Measurements from ENCODE around the gene TMEM8B. TPM values are rescaled to one million over a fixed set of nuclear protein-coding genes. Genes with fewer than 3 reads are reported as not detected.

TMEM8B gene
- total and polyA plus RNA-seq, 10 of the 15 experiments (the other 5 are each of a cell fraction or from before 2014, with no cell fraction given), result 0.19 to 7.6 (median 2.5) TPM

DNA sequence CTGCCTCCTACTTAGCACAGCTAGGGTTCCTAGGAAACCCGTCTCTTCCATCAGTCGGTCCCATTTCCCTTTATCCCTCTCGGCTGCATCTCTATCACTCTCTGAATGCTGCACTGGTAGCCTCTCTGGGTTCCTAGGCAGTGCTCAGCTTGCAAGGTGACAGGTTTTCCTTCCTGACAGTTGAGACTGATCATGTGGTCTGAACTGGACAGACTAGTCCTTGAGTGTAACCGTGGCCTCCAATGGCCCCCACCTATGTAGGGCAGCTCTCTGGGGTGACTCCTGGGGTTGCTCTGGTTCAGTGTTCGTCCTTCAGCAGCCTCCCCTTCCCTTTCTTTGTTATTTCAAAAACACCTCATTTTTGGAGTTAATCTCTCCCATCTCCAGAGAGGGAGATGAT is 3.8 kb downstream of the TMEM8B start:
- Histone ChIP-seq H4K20me1 (ENCODE audit: control insufficient read depth, insufficient read depth) (no peaks in the 10 kb centered on the region), H2AFZ (ENCODE audit: control insufficient read depth, low read depth, low read length) (no peak overlapping the region), H3K9me3 (replicated peaks; ENCODE audit: control insufficient read depth, insufficient read depth, low read length) (no peaks in the 10 kb centered on the region), H3K4me1 (ENCODE audit: control insufficient read depth, insufficient read depth, low read length) (peaks cover 28% of the 10 kb centered on the region), H3K79me2 (ENCODE audit: control insufficient read depth, insufficient read depth, low read length) (no peaks in the 10 kb centered on the region; the same call in 1 of the 2 replicates), H3K4me3 (no peak overlapping the region), H3K9ac (ENCODE audit: control insufficient read depth, insufficient read depth, low read length) (no peak overlapping the region), H3K36me3 (ENCODE audit: control insufficient read depth in 2 of 2, insufficient read depth in 2 of 2, low read length in 1 of 2) (no peaks in the 10 kb centered on the region), H3K4me2 (ENCODE audit: control insufficient read depth, insufficient read depth) (no peak overlapping the region), H3K27ac (ENCODE audit: control insufficient read depth, insufficient read depth) (no peak overlapping the region; the same call in 1 of the 2 replicates), H3K27me3 (replicated peaks in 1 of 2; ENCODE audit: control insufficient read depth in 2 of 2, insufficient read depth in 2 of 2, low read length in 1 of 2) (no peaks in the 10 kb centered on the region)
- intact Hi-C loops (cut with micrococcal nuclease; ENCODE audit: unreplicated experiment), result no loop called here
- ATAC-seq (no peak), FAIRE-seq (no peak), DNase-seq (ENCODE audit: low read depth, low spot score) (no peak)
- CTCF ChIA-PET, result interaction anchor here (0.7 to 7.8 kb wide), 10 partner anchors 11 to 186 kb away, joined by 3 to 59 read pairs (median 8); partner anchors contain the start of genes ARHGEF39, HINT2 and SPAG8
- SMC1A ChIA-PET (ENCODE audit: uncharacterized antibody, unreplicated experiment), result interaction anchor here (0.8 to 8.9 kb wide), 9 partner anchors 12 to 49 kb away, joined by 3 to 118 read pairs (median 4); partner anchors contain the start of gene SPAG8
- in situ Hi-C loops (cut with MboI), result no loop called here
- 86% methylated on average over 5 of the region's 5 CpGs for WGBS (ENCODE audit: insufficient coverage, insufficient replicate concordance, low lambda C conversion rate, missing lambda C conversion rate)
- no peak for TF ChIP-seq CHD1 (IDR thresholded peaks at IDR 0.05; ENCODE audit: low read depth, low read length)
- TF ChIP-seq HDGF (IDR thresholded peaks at IDR 0.05), result no peak
- TF ChIP-seq TCF12 (IDR thresholded peaks at IDR 0.05; ENCODE audit: low read depth, low read length), result no peak
- no peak for TF ChIP-seq CREM (IDR thresholded peaks at IDR 0.05; ENCODE audit: low read depth)
- TF ChIP-seq PAX8 (IDR thresholded peaks at IDR 0.05), result no peak
- TF ChIP-seq NFYB (IDR thresholded peaks at IDR 0.05; ENCODE audit: insufficient read depth, low read depth, low read length), result no peak
- TF ChIP-seq YY1 (IDR thresholded peaks at IDR 0.05; ENCODE audit: low read depth, low read length), result no peak
- no peak for TF ChIP-seq NRF1 (conservative IDR thresholded peaks at IDR 0.05; ENCODE audit: low read depth, low read length)
- TF ChIP-seq POLR2AphosphoS5 (IDR thresholded peaks at IDR 0.05; ENCODE audit: low read length), result no peak
- TF ChIP-seq, protein P1, sequence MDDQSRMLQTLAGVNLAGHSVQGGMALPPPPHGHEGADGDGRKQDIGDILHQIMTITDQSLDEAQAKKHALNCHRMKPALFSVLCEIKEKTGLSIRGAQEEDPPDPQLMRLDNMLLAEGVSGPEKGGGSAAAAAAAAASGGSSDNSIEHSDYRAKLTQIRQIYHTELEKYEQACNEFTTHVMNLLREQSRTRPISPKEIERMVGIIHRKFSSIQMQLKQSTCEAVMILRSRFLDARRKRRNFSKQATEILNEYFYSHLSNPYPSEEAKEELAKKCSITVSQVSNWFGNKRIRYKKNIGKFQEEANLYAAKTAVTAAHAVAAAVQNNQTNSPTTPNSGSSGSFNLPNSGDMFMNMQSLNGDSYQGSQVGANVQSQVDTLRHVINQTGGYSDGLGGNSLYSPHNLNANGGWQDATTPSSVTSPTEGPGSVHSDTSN (IDR thresholded peaks at IDR 0.05; ENCODE audit: insufficient replicate concordance, low read depth, low read length), result no peak
- no peak for TF ChIP-seq TAF1 (IDR thresholded peaks at IDR 0.05; ENCODE audit: borderline replicate concordance, low read depth, low read length)
- no peak for TF ChIP-seq SIN3A (IDR thresholded peaks at IDR 0.05; ENCODE audit: low read depth, low read length)
- no peak for TF ChIP-seq KDM1A (IDR thresholded peaks at IDR 0.05; ENCODE audit: borderline replicate concordance)
- no peak for TF ChIP-seq MEF2B (IDR thresholded peaks at IDR 0.05; ENCODE audit: partially characterized antibody, poor library complexity, severe bottlenecking)
- TF ChIP-seq POLR2AphosphoS2 (IDR thresholded peaks at IDR 0.05; ENCODE audit: low read depth, low read length), result no peak
- TF ChIP-seq, protein P2, sequence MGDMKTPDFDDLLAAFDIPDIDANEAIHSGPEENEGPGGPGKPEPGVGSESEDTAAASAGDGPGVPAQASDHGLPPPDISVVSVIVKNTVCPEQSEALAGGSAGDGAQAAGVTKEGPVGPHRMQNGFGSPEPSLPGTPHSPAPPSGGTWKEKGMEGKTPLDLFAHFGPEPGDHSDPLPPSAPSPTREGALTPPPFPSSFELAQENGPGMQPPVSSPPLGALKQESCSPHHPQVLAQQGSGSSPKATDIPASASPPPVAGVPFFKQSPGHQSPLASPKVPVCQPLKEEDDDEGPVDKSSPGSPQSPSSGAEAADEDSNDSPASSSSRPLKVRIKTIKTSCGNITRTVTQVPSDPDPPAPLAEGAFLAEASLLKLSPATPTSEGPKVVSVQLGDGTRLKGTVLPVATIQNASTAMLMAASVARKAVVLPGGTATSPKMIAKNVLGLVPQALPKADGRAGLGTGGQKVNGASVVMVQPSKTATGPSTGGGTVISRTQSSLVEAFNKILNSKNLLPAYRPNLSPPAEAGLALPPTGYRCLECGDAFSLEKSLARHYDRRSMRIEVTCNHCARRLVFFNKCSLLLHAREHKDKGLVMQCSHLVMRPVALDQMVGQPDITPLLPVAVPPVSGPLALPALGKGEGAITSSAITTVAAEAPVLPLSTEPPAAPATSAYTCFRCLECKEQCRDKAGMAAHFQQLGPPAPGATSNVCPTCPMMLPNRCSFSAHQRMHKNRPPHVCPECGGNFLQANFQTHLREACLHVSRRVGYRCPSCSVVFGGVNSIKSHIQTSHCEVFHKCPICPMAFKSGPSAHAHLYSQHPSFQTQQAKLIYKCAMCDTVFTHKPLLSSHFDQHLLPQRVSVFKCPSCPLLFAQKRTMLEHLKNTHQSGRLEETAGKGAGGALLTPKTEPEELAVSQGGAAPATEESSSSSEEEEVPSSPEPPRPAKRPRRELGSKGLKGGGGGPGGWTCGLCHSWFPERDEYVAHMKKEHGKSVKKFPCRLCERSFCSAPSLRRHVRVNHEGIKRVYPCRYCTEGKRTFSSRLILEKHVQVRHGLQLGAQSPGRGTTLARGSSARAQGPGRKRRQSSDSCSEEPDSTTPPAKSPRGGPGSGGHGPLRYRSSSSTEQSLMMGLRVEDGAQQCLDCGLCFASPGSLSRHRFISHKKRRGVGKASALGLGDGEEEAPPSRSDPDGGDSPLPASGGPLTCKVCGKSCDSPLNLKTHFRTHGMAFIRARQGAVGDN (IDR thresholded peaks at IDR 0.05), result no peak
- TF ChIP-seq EED (IDR thresholded peaks at IDR 0.05; ENCODE audit: low read depth), result no peak
- POLR2A ChIA-PET, result interaction anchor here (1.1 to 6.2 kb wide), 2 partner anchors 12 to 70 kb away, joined by 4 to 80 read pairs; no protein-coding TSS in a partner anchor
- BruUV-seq (replicated peaks), result no TSS peak
- RAD21 ChIA-PET (ENCODE audit: unreplicated experiment), result interaction anchor here (0.9 to 5.4 kb wide), 8 partner anchors 11 to 104 kb away, joined by 3 to 41 read pairs (median 4); partner anchors contain the start of genes HINT2 and SPAG8

Measured in GM12878 (cell line).